CD4-positive, alpha-beta T cell treated with Interleukin-6 for 4 hours (primary cell): ENCODE results near the gene ZSCAN21.

Experiments used
- DNase-seq: peaks from one replicate; pipeline ENCODE4 v3.0.0-alpha.2; 2020; ENCODE audit warnings: mixed read lengths

The ZSCAN21 gene

DNA sequence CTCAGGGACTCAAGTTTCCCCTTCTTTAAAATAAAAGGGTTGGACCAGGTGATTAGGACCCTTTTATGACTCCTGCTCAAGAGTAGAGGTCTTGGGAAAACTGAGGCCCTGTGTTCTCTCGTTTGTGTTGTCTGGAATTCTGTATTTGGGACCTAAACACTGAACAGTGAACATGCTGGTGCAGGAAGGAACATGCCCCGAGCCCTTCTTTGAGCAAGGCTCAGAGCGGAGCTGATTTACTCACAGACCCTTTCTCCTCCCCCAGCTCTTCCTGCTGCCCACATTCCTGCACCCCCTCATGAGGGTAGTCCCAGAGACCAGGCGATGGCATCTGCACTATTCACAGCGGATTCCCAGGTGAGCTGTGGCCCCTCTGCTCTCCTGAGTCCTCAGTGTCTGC lies 20.0 kb upstream of the ZSCAN21 start:
- DNase-seq: no peak

DNA sequence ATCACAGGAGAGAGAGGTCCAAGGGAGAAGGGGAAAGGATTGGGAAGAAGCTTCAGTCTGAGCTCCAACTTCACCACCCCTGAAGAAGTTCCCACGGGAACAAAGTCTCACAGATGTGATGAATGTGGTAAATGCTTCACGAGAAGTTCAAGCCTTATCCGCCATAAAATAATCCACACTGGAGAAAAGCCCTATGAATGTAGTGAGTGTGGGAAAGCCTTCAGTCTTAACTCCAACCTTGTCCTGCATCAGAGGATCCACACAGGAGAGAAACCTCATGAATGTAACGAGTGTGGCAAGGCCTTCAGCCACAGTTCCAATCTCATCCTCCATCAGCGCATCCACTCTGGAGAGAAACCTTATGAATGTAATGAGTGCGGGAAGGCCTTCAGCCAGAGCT lies 16.0 kb upstream of the ZSCAN21 start:
- no peak for DNase-seq

- no peak for DNase-seq
These were observed 14.6 kb upstream of the ZSCAN21 start for GRCh38 chr7:100034871-100035510.

DNA sequence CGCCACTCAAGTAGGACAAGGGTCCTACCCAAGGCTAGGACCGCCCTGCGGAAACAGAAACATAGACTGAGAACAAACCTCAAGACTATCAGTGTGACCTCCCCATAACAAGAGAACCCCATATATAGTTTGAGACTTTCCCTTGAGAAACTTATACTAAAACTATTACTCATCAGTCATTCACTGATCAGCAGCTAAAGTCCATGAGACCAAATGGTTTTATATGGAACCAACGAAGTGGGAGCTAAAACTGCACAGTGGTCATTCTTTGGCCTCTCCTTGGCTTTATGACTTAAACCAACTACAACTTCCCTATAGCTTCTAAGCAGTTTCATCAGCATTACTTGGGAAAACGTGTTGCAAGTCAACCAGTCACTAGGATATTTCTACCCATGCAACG lies 13.7 kb upstream of the ZSCAN21 start:
- no peak for DNase-seq

DNA sequence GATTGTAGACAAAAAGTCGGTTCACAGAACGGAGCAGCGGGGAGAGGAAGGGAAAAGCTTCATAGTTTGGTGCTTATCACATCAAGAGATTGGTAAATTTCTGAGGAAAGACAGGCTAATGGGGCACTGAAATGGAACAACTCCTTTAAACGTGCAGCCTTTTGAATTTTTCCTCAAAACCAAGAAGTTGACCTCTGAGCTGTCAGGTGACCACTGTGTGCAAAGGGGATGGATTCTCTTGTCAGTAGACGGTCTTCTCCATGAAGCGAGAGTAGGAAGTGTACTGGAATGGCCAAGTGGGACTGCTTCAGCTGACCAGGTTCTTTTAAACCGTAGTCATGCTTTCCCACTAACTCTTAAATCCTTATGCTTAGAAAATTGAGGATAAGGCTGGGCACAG lies 11.2 kb upstream of the ZSCAN21 start:
- no peak for DNase-seq

DNA sequence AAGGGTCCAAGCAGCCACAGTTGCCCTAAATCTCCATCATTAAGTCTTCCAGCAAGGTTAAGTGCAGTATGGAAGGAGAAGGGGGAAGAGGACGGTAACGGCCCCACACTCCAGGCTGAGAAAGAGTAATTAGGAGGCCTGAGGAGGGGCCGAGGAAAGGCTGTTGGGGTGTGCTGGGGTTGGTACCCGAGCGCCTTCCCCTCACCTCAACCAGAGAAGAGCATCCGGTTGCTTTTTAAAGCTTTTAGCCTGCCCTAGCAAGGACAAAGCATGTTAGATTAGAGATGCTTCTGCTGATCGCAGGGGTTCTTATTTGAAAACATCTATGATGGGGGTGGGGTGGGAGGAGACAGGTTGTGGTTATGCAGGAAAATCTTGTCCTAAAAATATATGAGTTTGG lies 9.0 kb upstream of the ZSCAN21 start:
- DNase-seq: no peak

GRCh38 chr7:100044718-100045117 lies 4.9 kb upstream of the ZSCAN21 start:
- DNase-seq: peak; percentile 17

DNA sequence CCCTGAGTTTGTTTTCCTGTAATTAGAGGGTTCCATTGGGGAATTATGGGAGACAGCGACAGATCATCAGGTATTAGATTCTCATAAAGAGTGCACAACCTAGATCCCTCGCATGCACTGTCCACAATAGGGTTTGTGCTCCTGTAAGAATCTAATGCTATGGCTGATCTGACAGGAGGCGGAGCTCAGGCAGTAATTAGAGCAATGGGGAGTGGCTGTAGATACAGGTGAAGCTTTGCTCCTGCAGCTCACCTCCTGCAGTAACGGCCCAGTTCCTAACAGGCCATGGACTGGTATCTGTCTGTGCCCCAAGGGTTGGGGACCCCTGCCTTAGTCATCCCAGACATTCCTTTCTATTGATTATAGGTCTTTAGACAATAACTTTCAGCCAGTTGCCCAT lies 894 bp upstream of the ZSCAN21 start:
- no peak for DNase-seq

- no peak for DNase-seq
These were observed 2.0 kb downstream of the ZSCAN21 start for GRCh38 chr7:100051611-100052010.

- DNase-seq: peak; percentile 21
These were observed 3.6 kb downstream of the ZSCAN21 start for GRCh38 chr7:100053215-100053614.

- no peak for DNase-seq
These were observed 7.4 kb downstream of the ZSCAN21 start for GRCh38 chr7:100057006-100057405.

- no peak for DNase-seq
These were observed 9.7 kb downstream of the ZSCAN21 start for GRCh38 chr7:100059251-100059739.

DNA sequence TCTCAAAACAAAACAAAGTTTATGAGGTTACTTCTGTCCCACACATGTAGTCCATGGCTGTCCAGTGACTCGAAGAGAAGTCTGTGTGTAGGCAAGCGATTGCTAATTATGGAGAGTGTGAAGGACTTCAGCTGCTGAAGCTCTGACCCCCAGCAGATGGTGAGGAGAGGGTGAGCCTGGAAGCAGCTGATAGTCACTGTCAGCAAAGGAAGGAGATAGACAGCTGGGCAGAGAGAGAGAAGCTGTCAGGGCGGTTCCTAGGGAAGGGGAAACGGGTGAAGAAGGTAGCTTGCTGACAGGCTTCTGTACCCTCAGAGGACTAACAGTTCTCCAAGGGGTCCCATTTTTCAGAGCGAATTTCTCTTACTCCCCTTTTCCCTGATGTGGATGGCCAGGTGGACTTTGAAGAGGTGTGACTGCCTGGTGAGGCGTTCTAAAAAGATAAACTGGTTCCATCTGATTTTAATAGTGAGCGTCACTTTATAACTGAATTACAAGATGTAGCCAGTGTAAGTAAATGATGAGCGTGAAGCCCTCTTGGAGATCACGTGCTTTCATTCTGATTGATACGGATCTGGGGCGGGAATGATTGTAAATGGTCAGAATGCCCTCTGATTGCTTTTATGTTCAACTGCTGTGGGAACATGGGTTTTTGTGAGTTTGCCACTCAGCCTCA lies 12.1 kb downstream of the ZSCAN21 start:
- DNase-seq: no peak

DNA sequence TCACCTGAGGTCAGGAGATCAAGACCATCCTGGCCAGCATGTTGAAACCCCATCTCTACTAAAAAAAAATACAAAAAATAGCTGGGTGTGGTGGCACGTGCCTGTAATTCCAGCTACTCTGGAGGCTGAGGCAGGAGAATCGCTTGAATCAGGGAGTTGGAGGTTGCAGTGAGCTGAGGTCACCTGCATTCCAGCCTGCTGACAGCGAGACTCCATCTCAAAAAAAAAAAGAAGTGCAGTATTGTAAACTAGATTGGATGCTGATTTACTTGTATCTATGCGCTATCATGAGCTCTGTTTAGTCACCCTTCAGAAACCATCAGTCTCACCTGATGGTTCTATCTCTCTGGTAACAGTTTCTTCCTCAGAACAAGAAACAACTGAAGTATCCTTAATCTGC lies 13.8 kb downstream of the ZSCAN21 start:
- DNase-seq: no peak

DNA sequence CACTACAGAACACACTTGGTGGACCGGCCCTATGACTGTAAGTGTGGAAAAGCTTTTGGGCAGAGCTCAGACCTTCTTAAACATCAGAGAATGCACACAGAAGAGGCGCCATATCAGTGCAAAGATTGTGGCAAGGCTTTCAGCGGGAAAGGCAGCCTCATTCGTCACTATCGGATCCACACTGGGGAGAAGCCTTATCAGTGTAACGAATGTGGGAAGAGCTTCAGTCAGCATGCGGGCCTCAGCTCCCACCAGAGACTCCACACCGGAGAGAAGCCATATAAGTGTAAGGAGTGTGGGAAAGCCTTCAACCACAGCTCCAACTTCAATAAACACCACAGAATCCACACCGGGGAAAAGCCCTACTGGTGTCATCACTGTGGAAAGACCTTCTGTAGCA lies 14.6 kb downstream of the ZSCAN21 start:
- no peak for DNase-seq

DNA sequence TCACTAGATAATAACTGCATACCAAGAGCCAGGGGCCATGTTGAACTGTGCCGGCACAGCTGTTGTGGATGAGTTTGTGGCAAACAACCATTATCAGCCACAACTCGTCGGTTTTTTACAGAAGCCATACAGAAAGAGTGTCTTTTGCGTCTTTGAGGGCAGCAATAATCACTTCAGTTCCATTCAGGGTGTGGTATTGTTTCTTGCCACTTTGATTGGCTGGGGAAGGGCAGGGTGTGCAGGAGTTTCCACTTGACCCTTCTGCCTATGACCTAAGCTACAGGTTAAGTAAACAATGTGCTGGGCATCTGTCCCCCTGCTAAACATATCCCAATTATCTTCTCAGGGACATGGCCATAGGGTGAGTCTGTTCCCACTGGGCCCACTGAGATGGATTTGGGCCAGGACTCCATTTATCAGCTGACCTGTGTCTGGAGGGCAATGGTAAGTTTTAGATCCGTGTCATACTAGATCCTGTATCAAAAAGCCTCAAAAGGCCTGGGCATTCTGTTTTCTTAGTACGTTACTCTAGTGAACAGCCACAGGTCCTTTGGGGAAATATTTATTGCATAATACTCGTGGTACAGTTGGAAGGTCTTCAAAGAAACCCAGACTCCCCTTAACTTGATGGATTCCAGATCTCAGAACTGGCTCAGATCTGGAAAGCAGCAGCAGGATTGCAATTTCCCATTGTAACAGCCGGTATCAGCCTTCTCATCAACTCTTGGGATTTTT lies 16.0 kb downstream of the ZSCAN21 start:
- DNase-seq: no peak

- no peak for DNase-seq
These were observed 17.4 kb downstream of the ZSCAN21 start for GRCh38 chr7:100066953-100067352.

- DNase-seq: no peak
These were observed 20.4 kb downstream of the ZSCAN21 start for GRCh38 chr7:100069991-100070390.

GRCh38 chr7:100071018-100071723 lies 21.6 kb downstream of the ZSCAN21 start:
- no peak for DNase-seq

- DNase-seq: no peak
These were observed 22.9 kb downstream of the ZSCAN21 start for GRCh38 chr7:100072462-100072861.

- DNase-seq: no peak
These were observed 25.3 kb downstream of the ZSCAN21 start for GRCh38 chr7:100074841-100075240.

- no peak for DNase-seq
These were observed 25.8 kb downstream of the ZSCAN21 start for GRCh38 chr7:100075418-100075817.

DNA sequence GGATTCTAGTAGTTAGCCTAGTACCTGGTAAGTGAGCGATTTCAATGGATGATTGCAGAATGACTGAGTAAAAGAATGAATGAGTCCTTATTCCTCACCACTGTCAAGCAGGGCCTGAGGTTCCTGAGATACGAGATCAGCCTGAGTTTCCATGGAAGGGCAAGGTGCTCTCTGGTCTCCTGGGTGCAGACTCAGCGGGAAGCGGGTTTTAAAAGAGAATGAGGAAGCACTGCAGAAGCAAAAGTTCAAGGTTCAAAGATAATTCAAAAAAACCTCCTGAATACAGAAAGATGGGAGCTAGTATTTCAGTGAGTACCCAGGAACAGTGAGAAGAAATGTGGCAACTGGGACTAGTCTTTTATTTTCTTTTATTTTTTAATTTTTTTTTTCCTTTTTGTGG lies 27.6 kb downstream of the ZSCAN21 start:
- DNase-seq: no peak
